Astrocyte of the cerebellum (primary cell): ENCODE measurements around the gene COQ10B.
A peak's percentile ranks its signal among the peaks of the same experiment; 100 is the strongest.

Experiments
- DNase-seq: peaks from one replicate; pipeline ENCODE4 v3.0.0-alpha.2; 2011; ENCODE audit warnings: low read depth
- H3K4me3 ChIP-seq: 2 replicates; pipeline ENCODE4 v1.5.1; 2011; ENCODE audit warnings: mild to moderate bottlenecking, low read depth, low read length, moderate library complexity
- in situ Hi-C: cut with HindIII; loops from 2 replicates; pipeline ENCODE4 v1.10.0; 2017; ENCODE audit warnings: low sequenced_read_pairs
- TF ChIP-seq, protein P1 (sequence below): IDR thresholded peaks from 2 replicates; pipeline ENCODE4 v1.5.1; 2012; ENCODE audit warnings: low read length, low read depth, moderate library complexity, mild to moderate bottlenecking; ENCODE audit errors: missing control alignments

The COQ10B gene

DNA sequence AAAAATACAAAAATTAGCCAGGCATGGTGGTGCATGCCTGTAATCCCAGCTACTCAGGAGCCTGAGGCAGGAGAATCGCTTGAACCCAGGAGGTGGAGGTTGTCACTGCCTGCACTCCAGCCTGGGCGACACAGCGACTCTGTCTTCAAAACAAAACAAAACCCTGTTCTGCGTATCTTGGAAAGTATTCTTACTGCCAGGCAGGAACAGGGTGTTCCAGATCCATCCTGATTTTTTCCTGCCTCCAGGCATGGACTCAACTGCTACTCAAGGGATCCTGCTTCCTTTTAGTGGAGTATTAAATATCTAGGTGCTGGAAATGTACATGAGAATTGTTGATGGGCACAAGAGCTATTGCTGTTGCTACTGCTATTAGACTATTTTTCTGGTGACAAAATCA, 34.0 kb downstream of the COQ10B start:
- DNase-seq, result no peak
- TF ChIP-seq, protein P1, sequence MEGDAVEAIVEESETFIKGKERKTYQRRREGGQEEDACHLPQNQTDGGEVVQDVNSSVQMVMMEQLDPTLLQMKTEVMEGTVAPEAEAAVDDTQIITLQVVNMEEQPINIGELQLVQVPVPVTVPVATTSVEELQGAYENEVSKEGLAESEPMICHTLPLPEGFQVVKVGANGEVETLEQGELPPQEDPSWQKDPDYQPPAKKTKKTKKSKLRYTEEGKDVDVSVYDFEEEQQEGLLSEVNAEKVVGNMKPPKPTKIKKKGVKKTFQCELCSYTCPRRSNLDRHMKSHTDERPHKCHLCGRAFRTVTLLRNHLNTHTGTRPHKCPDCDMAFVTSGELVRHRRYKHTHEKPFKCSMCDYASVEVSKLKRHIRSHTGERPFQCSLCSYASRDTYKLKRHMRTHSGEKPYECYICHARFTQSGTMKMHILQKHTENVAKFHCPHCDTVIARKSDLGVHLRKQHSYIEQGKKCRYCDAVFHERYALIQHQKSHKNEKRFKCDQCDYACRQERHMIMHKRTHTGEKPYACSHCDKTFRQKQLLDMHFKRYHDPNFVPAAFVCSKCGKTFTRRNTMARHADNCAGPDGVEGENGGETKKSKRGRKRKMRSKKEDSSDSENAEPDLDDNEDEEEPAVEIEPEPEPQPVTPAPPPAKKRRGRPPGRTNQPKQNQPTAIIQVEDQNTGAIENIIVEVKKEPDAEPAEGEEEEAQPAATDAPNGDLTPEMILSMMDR, result no peak
- no peak overlapping the region for H3K4me3 ChIP-seq
- in situ Hi-C loops, result no loop called here

DNA sequence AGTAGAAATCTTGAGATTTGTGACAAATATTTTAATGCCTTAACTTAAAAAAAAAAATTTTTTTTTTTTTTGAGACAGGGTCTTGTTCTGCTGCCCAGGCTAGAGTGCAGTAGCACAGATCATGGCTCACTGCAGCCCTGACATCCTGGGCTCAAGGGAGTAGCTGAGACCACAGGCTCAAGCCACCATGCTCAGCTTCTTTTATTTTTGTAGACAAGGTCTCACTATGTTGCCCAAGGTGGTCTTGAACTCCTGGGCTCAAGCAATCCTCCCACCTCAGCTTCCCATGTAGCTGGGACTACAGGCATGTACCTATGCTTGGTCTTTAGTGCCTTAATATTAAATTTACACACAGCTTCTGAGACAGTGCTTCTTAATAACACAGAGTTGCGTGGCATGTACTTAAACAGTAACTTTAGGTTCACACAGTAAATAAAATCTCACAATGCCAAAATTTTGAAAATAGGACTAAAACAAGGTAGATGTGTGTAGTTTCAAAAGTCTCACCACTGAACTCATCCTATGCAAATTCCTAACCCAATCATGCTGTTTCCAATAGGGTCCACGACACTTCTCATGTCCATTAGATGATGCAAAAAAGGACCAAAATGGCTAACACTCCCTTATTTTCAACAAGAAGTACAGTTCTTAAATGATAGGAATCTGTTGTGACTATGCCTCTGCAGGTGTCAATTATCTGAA, 42.2 kb downstream of the COQ10B start:
- no peak overlapping the region for H3K4me3 ChIP-seq
- in situ Hi-C loops, result no loop called here
- no peak for DNase-seq
- TF ChIP-seq, protein P1, result no peak

DNA sequence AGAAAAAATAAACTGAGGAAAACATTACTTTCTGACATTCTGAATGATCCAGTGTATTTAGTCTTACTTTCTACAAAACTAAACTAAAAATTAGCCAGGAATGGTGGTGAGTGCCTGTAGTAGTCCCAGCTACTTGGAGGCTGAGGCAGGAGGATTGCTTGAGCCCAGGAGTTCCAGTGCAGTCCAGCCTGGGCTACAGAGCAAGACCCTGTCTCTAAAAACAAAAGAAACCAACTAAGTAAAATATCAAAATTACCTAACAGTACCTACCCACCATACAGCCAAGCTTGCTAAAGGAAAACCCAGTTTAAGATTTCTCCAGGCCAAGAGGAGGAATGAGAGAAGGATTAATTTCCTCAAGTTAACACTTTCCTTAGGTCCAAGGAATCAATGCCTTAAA, 43.3 kb downstream of the COQ10B start:
- no peak for DNase-seq
- TF ChIP-seq, protein P1, result no peak
- in situ Hi-C loops, result no loop called here
- no peak overlapping the region for H3K4me3 ChIP-seq

DNA sequence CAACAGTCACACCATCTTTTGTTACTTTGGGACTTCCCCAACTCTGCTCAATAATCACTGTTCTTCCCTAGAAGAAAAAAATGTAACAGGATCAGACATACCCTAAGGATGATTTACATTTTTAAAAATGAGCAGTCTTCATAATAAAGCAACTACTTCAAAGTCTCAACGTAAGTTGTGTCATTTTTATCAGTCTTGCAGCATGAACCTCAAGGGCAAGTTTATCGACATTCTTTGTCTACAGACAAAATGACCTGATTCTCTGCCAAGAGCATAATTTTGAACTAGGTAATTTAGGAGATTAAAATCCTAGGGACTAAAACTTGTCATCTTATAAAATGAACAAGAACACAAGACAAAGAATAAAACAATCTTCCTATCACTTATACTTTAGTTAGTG, 44.0 kb downstream of the COQ10B start:
- no peak overlapping the region for H3K4me3 ChIP-seq
- in situ Hi-C loops, result no loop called here
- no peak for DNase-seq
- TF ChIP-seq, protein P1, result no peak

DNA sequence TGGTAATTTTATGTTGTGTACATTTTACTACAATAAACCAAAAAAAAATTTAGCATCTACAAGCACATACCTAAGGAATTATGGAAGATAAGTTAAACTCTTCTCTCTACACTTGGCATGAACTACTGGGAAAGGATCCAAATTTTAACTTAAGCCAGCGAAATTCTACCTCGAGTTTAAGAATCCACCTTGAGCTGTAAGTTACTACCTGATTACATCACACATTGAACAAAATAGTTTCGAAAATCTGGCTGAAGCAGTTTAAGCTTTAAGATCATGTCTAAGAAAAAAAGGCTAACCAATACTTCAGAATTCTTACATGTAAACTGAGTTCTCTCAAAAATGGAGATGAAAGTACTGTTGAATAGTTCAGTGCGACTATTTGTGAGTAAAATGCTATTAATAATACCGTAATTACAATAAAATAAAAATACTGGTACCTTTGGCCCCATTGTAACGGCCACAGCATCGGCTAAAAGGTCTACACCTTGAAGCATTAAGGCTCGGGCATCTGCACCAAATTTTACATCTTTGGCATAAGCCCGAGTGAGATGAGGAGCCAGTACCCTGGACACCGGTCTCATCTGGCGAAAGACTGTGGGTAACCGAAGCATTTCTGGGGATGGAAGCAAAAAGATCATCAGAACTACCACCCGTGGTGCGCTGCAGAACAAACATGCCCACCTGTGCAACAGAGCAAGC, 45.0 kb downstream of the COQ10B start:
- TF ChIP-seq, protein P1, result no peak
- DNase-seq, result no peak
- peak overlapping the region; percentile 81 for H3K4me3 ChIP-seq
- in situ Hi-C loops, result no loop called here

DNA sequence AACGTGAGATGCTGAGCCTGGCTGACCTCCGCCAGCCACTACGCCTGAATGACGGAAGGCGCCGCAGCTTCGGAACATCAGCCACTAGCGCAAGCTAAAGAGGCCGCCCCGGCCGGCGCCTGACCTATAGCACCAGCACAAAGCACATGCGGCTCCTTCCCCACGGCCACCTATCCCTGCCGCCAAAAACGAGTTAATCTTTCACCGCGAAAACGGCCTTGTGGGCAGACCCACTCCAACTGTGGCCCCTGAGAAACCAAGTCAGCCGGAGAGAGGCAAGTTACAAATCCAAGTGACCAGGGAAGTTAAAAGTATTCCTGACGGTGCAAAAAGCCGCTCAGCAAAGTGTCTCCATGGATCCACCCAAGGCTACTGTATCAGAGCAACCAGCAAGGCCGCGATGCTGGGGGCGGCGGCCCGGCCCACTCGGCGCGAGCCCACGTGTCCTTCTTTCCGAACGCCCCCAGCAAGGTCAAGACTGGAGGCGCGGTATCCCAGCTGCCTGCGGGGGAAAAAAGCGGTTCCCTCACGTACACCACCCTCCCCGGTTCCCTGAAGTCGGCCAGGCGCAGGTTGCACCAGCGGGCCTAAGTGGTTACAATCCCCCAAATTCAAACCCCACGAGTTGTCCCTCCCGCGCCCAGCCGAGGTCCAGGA, 45.7 kb downstream of the COQ10B start:
- DNase-seq, result no peak
- TF ChIP-seq, protein P1, result no peak
- in situ Hi-C loops, result no loop called here
- peak overlapping the region; percentile 81 for H3K4me3 ChIP-seq
